HG03460 (cell line): Measurements from ENCODE around the gene KRTAP2-3.
"Not testable (repeated sequence)": the region's sequence is repeated elsewhere in the genome, so short reads cannot be mapped to it uniquely, and the experiment has no call there.

Source experiments
- ATAC-seq: cut with Tn5 transposase; IDR thresholded peaks from one replicate; pipeline ENCODE4 v1.9.1; 2021; ENCODE audit not compliant: unreplicated experiment

KRTAP2-3 gene, protein sequence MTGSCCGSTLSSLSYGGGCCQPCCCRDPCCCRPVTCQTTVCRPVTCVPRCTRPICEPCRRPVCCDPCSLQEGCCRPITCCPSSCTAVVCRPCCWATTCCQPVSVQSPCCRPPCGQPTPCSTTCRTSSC

DNA sequence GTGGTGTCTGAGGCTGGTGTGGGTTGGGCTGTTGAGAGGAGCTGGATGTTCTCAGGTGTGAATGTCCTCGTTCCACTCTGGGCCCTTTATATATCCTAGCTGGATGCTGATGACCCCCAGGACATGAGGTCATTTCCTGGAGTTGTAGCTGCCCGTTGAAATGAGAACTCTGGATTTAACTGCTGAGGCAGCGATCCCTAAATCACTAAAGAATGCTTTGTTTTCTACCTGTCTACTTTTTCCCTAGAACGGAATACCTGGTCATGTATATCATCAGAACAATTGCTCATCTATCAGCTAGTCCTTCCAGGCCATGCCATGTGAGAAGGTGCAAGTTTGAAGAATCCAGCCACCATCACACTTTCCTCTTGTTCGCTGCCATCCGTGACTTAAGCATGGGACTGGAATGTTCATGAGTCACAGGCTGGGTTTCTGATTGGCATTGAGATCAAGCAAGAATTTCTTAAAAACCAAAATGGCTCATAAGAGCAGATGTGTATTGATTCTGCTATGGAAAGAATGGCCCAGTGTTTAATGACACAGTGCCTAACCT is at the start of gene KRTAP2-3:
Gene KRTAP2-3 (minus strand): TSS at position 63 of the 553 bp plus-strand sequence. CDS start 64 bp downstream, outside the sequence.
- ATAC-seq = no peak

DNA sequence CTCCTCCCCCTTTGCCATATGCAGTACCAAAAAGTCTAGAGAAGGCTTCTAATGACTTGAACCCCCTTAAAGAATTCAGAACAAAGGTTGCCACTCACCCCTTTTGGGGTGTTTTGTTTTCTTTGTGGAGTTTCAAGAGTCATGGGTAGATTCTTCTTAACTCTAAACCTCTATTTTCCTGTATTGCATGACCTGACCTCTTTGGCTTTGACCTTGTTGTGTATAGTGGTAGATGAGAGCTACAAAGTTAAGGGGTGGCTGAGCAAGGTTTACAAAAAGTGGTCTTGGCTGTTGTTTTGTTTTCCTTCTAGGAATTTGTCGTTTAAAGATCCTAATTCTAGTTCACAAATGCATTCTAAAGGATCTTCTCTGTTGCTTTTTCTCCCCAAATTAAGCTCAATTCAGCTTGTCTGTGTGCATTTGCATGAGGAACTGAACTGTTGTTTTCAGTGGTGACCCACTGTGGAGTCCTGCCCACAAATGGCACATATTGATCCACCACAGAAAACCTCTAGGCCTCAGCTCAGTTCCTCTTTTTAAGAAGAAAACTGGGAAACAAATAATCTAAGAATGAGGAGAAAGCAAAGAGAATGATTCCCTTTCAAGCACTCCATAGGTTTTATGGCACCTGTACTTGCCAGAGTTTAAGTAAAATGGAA is 48.9 kb upstream of the KRTAP2-3 start:
- not testable (repeated sequence) for ATAC-seq

DNA sequence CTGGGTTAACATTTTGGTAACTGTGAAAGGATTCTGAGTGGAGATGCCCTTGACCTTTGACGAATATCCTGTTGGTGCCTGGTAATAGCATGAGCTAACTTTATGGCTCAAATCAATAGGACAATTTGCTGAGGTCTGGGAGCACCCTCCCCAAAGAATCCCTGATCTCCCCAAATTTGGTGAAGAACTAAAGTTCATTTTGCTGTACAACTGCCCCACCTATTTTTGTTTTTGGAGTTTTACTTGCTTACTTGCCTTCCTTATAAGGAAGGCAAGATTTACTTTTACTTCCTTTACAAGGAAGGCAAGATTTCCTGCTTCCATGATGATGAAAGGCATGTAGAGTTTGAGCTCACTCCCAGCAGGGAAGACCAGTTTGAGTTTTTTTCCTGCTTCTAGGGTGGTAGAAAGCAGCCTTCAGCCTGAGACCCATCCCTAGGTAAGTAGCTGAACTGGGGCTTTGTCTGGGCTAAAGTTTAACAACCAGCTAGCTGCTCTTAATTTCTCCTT is 48.1 kb upstream of the KRTAP2-3 start:
- ATAC-seq = no peak

DNA sequence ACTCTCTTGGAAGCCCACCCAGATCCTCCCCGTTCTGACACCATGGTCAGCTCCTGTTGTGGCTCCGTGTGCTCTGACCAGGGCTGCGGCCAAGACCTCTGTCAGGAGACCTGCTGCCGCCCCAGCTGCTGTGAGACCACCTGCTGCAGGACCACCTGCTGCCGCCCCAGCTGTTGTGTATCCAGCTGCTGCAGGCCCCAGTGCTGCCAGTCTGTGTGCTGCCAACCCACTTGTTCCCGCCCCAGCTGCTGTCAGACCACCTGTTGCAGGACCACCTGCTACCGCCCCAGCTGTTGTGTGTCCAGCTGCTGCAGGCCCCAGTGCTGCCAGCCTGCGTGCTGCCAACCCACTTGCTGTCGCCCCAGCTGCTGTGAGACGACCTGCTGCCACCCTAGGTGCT is 45.4 kb upstream of the KRTAP2-3 start, which contains the start of gene KRTAP4-9:
Gene KRTAP4-9 (plus strand): TSS at position 43 of the 400 bp plus-strand sequence. CDS start 0 bp downstream, at position 43.
- not testable (repeated sequence) for ATAC-seq

DNA sequence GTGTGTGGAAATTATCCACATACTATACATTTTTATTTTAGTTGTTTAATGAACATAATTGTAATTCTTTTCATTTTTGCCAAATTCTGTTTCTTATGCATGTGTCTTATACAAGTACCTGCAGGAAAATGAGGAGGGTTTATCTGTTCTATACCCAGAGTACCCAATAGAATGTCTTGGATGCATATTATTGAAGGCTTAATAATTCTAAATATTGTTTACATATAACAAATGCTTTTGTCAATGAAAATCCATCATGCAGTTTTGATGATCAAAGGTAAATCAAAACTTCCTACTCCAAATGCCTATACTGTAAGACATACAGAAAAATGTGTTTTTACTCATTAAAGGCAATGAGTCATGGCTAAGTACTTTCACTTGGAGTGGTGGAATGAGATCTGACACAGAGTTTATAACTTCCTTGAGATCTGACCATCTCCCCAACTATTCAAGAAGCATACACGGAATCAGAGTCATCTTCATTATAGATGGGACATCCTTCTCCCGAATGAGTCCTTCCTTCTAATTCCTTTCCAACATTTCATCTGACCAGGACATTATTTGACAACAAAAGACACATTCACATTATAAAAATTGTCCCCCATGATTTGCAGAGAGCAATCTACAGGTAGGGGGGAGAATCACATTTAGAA is 44.6 kb upstream of the KRTAP2-3 start:
- ATAC-seq = not testable (repeated sequence)

DNA sequence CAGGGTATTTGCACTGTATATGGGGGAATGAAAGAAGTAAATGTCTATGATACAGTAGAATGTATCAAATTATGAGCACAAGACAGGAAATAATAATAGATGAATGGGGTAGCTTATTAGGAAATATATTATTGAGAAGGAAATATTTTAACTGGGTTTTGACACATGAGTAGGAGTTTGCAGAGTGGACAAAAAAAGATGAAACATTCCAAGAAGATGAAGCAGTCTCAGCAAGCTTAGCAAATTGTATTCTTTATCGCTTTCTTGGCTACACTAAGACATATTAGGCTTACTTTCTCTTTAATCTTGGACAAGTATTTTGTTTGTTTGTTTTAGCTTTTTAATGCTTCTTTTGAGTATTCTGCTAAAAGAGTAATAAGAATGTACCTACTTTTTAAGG is 44.0 kb upstream of the KRTAP2-3 start:
- ATAC-seq = no peak

DNA sequence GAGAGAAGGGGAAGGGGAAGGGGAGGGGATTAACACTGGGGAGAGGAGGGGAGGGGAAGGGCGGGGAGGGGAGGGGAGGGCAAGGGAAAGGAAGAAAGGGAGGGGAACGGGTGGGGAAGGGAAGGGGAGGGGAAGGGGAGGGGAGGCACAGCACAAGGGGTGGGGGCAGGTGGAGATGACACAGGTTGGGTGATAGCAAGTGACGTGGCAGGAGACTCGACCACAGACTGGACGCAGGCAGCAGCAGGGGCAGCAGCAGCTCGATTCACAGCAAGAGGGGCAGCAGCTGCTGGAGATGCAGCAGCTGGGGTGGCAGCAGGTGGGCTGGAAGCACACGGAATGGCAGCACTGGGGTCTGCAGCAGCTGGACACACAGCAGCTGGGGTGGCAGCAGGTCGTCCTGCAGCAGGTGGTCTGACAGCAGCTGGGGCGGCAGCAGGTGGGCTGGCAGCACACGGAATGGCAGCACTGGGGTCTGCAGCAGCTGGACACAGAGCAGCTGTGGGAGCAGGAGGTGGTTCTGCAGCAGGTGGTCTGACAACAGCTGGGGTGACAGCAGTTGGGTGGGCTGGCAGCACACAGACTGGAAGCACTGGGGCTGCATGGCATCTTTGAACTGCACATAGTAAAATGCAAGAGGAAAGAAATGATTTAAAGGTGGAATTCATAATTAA is 41.8 kb upstream of the KRTAP2-3 start, which contains the start of gene KRTAP4-16:
Gene KRTAP4-16 (minus strand): TSS at position 624 of the 674 bp plus-strand sequence. CDS start 0 bp downstream, at position 624.
- no peak for ATAC-seq

DNA sequence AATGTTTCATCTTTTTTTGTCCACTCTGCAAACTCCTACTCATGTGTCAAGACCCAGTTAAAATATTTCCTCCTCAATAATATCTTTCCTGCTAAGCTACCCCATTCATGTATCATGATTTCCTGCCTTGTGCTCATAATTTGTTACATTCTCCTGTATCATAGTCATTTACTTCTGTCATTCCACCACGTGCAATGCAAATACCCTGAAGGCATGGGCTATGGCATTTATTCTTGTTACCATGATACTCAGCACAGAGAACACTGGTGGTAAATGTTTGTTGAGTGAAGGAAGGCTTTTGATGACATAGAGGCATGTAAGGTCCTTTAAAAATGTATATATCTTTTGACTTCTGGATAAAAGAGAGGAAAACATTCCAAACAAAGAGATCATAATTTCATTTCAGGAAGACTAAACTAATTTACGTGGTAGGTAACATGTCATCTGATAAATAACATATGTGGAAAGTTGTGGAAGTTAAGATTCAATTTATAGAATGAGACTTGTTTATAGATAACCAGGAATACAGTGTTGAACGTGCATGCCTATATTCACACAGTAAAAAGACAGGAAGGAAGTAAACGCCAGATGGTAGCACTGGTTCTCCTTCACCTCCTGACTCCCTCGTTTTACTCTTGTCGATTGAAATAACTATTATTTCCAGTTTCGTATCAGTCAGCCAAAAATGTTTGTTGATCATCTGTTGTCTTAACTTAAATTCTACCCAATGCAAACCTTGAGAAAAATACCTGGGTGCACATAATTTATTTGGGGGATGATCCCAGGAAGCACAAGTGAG is 40.0 kb upstream of the KRTAP2-3 start:
- not testable (repeated sequence) for ATAC-seq

DNA sequence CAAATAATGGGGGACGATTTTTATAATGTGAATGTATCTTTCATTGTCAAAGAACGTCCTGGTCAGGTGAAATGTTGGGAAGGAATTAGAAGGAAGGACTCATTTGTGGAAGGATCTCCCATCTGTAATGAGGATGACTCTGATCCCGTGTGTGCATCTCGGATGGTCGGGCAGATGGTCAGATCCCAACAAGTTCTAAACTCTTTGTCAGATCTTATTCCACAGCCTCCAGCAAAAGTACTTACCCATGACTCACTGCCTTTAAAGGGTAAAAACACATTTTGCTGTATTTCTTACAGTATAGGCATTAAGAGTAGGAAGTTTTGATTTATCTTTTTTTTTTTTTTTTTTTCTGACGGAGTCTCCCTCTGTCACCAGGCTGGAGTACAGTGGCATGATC is 38.6 kb upstream of the KRTAP2-3 start:
- no peak for ATAC-seq

DNA sequence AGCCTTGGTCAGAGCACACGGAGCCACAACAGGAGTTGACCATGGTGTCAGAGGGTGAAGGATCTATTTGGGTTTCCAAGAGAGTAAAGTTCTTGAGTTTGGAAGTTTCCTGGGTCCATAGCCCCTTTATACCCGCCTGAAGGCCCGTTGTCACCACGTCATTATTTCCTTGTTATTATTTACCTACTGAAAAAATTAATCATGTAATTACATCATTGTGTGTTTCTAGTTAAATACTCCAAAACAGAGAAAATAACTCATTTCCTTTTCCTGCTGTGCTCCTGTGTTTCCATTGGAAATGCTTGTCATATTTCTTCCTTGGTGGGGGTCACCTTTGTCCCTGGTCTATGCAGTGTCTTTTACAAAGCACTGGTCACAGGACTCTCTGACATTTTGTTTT is 38.1 kb upstream of the KRTAP2-3 start, which contains the start of gene KRTAP4-8:
Gene KRTAP4-8 (minus strand): TSS at position 101 of the 400 bp plus-strand sequence. CDS start 58 bp downstream, at position 43.
- no peak for ATAC-seq

DNA sequence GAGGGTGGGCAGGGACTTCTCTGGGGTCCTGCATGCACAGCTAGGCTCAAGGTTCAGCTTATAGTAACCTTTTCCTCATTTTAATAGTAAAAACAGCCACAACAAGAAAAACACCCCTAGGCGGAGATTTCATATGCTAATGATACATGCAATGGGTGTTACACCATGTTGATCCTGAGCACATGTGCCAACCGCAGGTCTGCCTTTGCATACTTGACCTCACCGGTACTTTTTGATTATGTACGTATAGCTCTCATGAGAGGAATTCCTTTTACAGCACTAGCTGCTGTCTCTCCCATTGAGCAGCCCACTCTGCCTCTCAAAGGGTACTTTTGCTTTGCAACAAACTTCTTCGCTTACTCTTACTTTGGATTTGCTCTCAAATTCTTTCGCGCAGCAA is 36.1 kb upstream of the KRTAP2-3 start:
- no peak for ATAC-seq

DNA sequence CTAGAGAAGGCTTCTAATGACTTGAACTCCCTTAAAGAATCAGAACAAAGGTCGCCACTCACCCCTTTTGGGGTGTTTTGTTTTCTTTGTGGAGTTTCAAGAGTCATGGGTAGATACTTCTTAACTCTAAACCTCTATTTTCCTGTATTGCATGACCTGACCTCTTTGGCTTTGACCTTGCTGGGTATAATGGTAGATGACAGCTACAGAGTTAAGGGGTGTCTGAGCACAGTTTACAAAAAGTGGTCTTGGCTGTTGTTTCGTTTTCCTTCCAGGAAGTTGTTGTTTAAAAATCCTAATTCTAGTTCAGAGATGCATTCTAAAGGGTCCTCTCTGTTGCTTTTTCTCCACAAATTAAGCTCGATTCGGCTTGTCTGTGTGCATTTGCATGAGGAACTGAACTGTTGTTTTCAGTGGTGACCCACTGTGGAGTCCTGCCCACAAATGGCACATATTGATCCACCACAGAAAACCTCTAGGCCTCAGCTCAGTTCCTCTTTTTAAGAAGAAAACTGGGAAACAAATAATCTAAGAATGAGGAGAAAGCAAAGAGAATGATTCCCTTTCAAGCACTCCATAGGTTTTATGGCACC is 28.9 kb upstream of the KRTAP2-3 start:
- ATAC-seq = not testable (repeated sequence)

DNA sequence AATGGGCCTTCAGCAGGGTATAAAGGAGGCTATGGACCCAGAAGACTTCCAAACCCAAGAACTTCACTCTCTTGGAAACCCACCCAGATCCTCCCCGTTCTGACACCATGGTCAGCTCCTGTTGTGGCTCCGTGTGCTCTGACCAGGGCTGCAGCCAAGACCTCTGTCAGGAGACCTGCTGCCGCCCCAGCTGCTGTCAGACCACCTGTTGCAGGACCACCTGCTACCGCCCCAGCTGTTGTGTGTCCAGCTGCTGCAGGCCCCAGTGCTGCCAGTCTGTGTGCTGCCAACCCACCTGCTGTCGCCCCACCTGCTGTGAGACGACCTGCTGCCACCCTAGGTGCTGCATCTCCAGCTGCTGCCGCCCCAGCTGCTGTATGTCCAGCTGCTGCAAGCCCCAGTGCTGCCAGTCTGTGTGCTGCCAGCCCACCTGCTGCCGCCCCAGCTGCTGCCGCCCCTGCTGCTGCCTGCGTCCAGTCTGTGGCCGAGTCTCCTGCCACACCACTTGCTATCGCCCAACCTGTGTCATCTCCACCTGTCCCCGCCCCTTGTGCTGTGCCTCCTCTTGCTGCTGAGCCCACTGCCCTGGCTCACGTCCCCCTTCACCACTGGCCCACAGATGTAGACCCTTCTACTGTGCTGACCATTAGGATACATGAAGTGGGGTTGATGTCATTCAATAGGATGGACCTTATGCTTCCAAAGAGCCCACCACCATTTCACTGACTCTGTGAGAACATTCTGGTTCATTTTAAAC is 24.4 kb upstream of the KRTAP2-3 start, which contains the start of gene KRTAP4-7:
Gene KRTAP4-7 (plus strand): TSS at position 51 of the 757 bp plus-strand sequence. CDS start 57 bp downstream, at position 108.
- not testable (repeated sequence) for ATAC-seq

DNA sequence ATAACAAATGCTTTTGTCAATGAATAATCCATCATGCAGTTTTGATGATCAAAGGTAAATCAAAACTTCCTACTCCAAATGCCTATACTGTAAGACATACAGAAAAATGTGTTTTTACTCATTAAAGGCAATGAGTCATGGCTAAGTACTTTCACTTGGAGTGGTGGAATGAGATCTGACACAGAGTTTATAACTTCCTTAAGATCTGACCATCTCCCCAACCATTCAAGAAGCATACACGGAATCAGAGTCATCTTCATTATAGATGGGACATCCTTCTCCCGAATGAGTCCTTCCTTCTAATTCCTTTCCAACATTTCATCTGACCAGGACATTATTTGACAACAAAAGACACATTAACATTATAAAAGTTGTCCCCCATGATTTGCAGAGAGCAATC is 23.5 kb upstream of the KRTAP2-3 start:
- not testable (repeated sequence) for ATAC-seq

DNA sequence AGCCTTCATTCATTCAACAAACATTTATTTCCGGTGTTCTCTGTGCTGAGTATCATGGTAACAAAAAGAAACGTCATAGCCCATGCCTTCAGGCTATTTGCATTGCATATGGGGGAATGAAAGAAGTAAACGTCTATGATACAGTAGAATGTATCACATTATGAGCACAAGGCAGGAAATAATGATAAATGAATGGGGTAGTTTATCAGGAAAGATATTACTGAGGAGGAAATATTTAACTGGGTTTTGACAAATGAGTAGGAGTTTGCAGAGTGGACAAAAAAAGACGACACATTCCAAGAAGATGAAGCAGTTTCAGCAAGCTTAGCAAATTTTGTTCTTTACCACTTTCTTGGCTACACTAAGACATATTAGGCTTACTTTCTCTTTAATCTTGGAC is 22.7 kb upstream of the KRTAP2-3 start:
- ATAC-seq = no peak

DNA sequence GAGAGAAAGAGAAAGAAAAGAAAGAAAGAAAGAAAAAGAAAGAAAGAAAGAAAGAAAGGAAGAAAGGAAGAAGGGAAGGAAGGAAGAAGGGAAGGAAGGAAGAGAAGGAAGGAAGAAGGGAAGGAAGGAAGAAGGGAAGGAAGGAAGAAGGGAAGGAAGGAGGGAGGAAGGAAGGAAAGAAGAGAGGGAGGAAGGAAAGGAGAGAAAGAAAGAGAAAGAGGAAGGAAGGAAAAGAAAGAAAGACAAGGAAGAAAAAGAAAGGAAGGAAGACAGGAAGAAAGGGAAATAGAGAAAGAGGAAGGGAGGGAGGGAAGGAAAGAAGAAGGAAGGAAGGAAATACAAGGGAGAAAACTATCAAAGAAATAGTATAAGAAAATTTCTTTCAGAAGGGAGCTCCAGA is 16.9 kb upstream of the KRTAP2-3 start:
- no peak for ATAC-seq

DNA sequence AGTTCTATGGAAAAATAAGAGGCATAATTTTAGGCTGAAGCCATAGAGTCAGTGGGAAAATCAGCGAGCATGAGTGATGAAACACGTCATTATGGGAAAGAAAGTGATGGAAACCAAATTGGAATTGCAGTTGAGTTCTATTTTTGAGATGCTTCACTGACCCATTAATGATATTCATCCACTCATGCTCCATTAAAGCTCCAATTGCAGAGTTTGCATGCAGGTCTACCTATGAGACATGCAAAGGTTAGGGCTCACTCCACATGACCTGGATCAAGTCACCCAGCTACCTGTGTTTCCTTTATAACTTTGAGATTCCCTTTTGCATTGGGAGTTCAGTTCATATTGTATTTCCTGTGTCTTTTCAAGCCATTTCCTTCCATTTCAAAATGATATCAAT is 13.8 kb upstream of the KRTAP2-3 start:
- no peak for ATAC-seq

DNA sequence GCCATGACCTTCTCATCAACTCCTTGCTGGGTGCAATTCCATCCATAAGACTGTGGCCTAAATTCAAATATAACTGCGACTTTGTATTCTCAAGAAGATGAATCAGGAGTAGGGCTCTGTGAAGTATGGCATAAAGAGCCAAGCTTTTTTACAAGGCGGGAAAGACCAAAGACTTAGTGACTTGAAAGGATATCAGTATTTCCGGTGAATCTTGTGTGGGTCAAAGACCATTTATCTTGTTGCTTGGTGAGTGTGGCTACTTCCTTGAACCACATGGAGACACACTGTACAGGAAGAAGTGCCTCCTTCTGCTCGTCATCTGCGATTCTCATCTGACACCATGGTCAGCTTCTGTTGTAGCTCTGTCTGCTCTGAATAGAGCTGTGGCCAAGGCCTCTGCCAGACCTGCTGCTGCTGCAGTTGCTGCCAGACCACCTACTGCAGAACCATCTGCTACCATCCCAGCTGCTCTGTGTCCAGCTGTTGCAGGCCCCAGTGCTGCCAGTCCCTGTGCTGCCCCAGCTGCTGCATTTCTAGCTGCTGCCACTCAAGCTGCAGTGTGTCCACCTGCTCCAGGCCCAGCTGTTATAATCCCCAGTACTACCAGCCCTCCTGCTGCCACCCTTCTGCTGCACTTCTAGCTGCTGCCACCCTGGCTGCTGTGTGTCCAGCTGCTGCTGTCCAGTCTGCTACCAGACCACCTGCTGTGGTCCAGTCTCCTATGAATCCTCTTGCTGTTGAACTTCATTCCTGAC is 11.9 kb upstream of the KRTAP2-3 start:
- no peak for ATAC-seq
